H1 (cell line): ENCODE results near the gene AIDA. TPM values are rescaled to one million over a fixed set of nuclear protein-coding genes. Genes with fewer than 3 reads are reported as not detected.

Experiments
- CTCF ChIA-PET: fragments of 300-600 bp; sonication (Branson Sonifier 250); formaldehyde crosslinking; loops from one replicate; lab custom pipeline; 2021; ENCODE audit not compliant: partially characterized antibody; lab: Charles Lee
- POLR2A ChIA-PET: fragments of 300-600 bp; sonication (Branson Sonifier 250); formaldehyde crosslinking; loops from one replicate; lab custom pipeline; 2021; ENCODE audit warnings: inconsistent platforms; ENCODE audit not compliant: partially characterized antibody; lab: Charles Lee
- DNase-seq, 2 experiments: peaks; one replicate each; pipeline versions ENCODE4 v3.0.0 to v3.0.0-alpha.2; 2010 to 2022; ENCODE audit warnings: low spot score in 2 of 2, low read depth in 1 of 2, mixed read lengths in 1 of 2
- FAIRE-seq: peaks from 2 replicates; lab custom pipeline; 2011; peaks lifted over from hg19 to GRCh38; lab: Jason Lieb, UNC
- H2AFZ ChIP-seq: 2 replicates; pipeline ENCODE4 v1.8.1; 2012; ENCODE audit warnings: low read length, inconsistent platforms
- H2AK5ac ChIP-seq: 2 replicates; pipeline ENCODE4 v1.6.1; 2013; ENCODE audit warnings: low read depth, low read length
- H2BK120ac ChIP-seq: replicated peaks from 2 replicates; pipeline ENCODE3; 2013; ENCODE audit warnings: low read depth, low read length, inconsistent platforms
- H2BK12ac ChIP-seq: 2 replicates; pipeline ENCODE4 v1.6.1; 2013; ENCODE audit warnings: low read depth, low read length
- H2BK15ac ChIP-seq: 2 replicates; pipeline ENCODE4 v1.6.1; 2013; ENCODE audit warnings: low read length
- H2BK20ac ChIP-seq: 2 replicates; pipeline ENCODE4 v1.6.1; 2013; ENCODE audit warnings: low read length
- H2BK5ac ChIP-seq: 2 replicates; pipeline ENCODE4 v1.6.1; 2013; ENCODE audit warnings: low read depth, low read length
- H3K14ac ChIP-seq: 2 replicates; pipeline ENCODE4 v1.6.1; 2013; ENCODE audit warnings: inconsistent platforms; ENCODE audit not compliant: insufficient read length
- H3K18ac ChIP-seq: 2 replicates; pipeline ENCODE4 v1.6.1; 2013; ENCODE audit warnings: low read length; ENCODE audit errors: extremely low read depth
- H3K23ac ChIP-seq: 2 replicates; pipeline ENCODE4 v1.6.1; 2013; ENCODE audit warnings: inconsistent platforms; ENCODE audit not compliant: insufficient read length
- H3K23me2 ChIP-seq: 2 replicates; pipeline ENCODE4 v1.6.1; 2013; ENCODE audit warnings: low read depth, low read length
- H3K27ac ChIP-seq: 2 replicates; pipeline ENCODE4 v1.6.1; 2011; ENCODE audit warnings: low read depth, low read length, inconsistent platforms
- H3K27me3 ChIP-seq, 4 experiments: replicated peaks in 1 of 4; 1 replicate in 1 of 4; 2 replicates in 3 of 4; pipeline versions ENCODE4 v1.6.1 to v1.8.1; 2011 to 2013; ENCODE audit warnings: low read length in 3 of 4, mild to moderate bottlenecking in 3 of 4, inconsistent platforms in 2 of 4, mixed read lengths in 2 of 4, moderate library complexity in 1 of 4; ENCODE audit not compliant: control insufficient read depth in 3 of 4, insufficient read depth in 3 of 4; ENCODE audit errors: extremely low read depth in 1 of 4
- H3K36me3 ChIP-seq, 4 experiments: 2 replicates each; pipeline versions ENCODE4 v1.6.1 to v1.8.1; 2011 to 2013; ENCODE audit warnings: mild to moderate bottlenecking in 4 of 4, low read length in 3 of 4, moderate library complexity in 2 of 4, control low read depth in 1 of 4, inconsistent platforms in 1 of 4; ENCODE audit not compliant: insufficient read depth in 4 of 4, control insufficient read depth in 2 of 4
- H3K4ac ChIP-seq: replicated peaks from 2 replicates; pipeline ENCODE3; 2013; ENCODE audit warnings: low read length, low read depth, mixed read lengths, inconsistent platforms; ENCODE audit not compliant: insufficient read length
- H3K4me1 ChIP-seq, 4 experiments: replicated peaks in 1 of 4; 1 replicate in 1 of 4; 2 replicates in 3 of 4; pipeline versions ENCODE4 v1.6.1 to v1.8.1; 2011 to 2013; ENCODE audit warnings: low read length in 3 of 4, inconsistent platforms in 2 of 4, mixed read lengths in 1 of 4; ENCODE audit not compliant: insufficient read depth in 4 of 4, control insufficient read depth in 3 of 4
- H3K4me2 ChIP-seq, 2 experiments: 2 replicates each; pipeline versions ENCODE4 v1.6.1 to v1.8.1; 2011 to 2013; ENCODE audit warnings: low read depth in 2 of 2, low read length in 2 of 2, control low read depth in 1 of 2, inconsistent platforms in 1 of 2, mild to moderate bottlenecking in 1 of 2; ENCODE audit not compliant: insufficient read depth in 1 of 2
- H3K4me3 ChIP-seq, 4 experiments: fragments of 200-600, 300-600 bp in 1 of 4; sonication (generic), shearing (Covaris generic), sonication (Bioruptor Twin) in 1 of 4; 2 replicates each; pipeline versions ENCODE4 v1.5.1 to v1.8.1; 2011 to 2016; ENCODE audit warnings: low read length in 4 of 4, low read depth in 3 of 4, control low read depth in 2 of 4, inconsistent platforms in 2 of 4, mild to moderate bottlenecking in 2 of 4, mixed read lengths in 1 of 4, moderate library complexity in 1 of 4; ENCODE audit not compliant: insufficient read depth in 2 of 4; ENCODE audit errors: extremely low read depth in 1 of 4
- H3K56ac ChIP-seq: replicated peaks from 2 replicates; pipeline ENCODE3; 2013; ENCODE audit warnings: low read depth, mild to moderate bottlenecking, mixed read lengths, low read length, inconsistent platforms; ENCODE audit not compliant: insufficient read length
- H3K79me1 ChIP-seq: 2 replicates; pipeline ENCODE4 v1.6.1; 2013; ENCODE audit warnings: low read depth, low read length, control low read depth
- H3K79me2 ChIP-seq, 2 experiments: 2 replicates each; pipeline versions ENCODE4 v1.6.1 to v1.8.1; 2012 to 2013; ENCODE audit warnings: low read length in 2 of 2, mild to moderate bottlenecking in 2 of 2, inconsistent platforms in 1 of 2; ENCODE audit not compliant: insufficient read depth in 2 of 2, control insufficient read depth in 1 of 2
- H3K9ac ChIP-seq, 4 experiments: replicated peaks in 1 of 4; 1 replicate in 1 of 4; 2 replicates in 3 of 4; pipeline versions ENCODE4 v1.6.1 to v1.8.1; 2011 to 2013; ENCODE audit warnings: low read depth in 3 of 4, low read length in 3 of 4, control low read depth in 2 of 4, mild to moderate bottlenecking in 2 of 4, moderate library complexity in 2 of 4, inconsistent platforms in 1 of 4; ENCODE audit errors: extremely low read depth in 1 of 4
- H3K9me3 ChIP-seq, 2 experiments: 2 replicates each; pipeline versions ENCODE4 v1.6.1 to v1.8.1; 2012 to 2013; ENCODE audit warnings: mild to moderate bottlenecking in 2 of 2, moderate library complexity in 2 of 2, control low read depth in 1 of 2, inconsistent platforms in 1 of 2, low read depth in 1 of 2, low read length in 1 of 2, mixed read lengths in 1 of 2; ENCODE audit not compliant: insufficient read depth in 2 of 2
- H4K20me1 ChIP-seq, 2 experiments: replicated peaks in 1 of 2; 2 replicates each; pipeline versions ENCODE3 to v1.8.1; 2011 to 2013; ENCODE audit warnings: inconsistent platforms in 2 of 2, low read length in 2 of 2, mild to moderate bottlenecking in 1 of 2; ENCODE audit not compliant: insufficient read depth in 2 of 2, control insufficient read depth in 1 of 2
- H4K5ac ChIP-seq: 2 replicates; pipeline ENCODE4 v1.6.1; 2013; ENCODE audit warnings: low read length, low read depth, mixed read lengths, inconsistent platforms; ENCODE audit not compliant: insufficient read length
- H4K8ac ChIP-seq: 2 replicates; pipeline ENCODE4 v1.8.0; 2013; ENCODE audit warnings: mild to moderate bottlenecking, moderate library complexity, low read length, inconsistent platforms; ENCODE audit not compliant: insufficient read depth; ENCODE audit errors: extremely low read depth
- H4K91ac ChIP-seq: replicated peaks from 2 replicates; pipeline ENCODE3; 2013; ENCODE audit warnings: low read length, mixed read lengths, inconsistent platforms; ENCODE audit not compliant: insufficient read length
- ASH2L ChIP-seq: fragments of 200-600, 300-600 bp; sonication (generic); IDR thresholded peaks from one replicate; pipeline ENCODE4 v1.7.1; 2017; ENCODE audit warnings: low read length
- BACH1 ChIP-seq: IDR thresholded peaks from 2 replicates; pipeline ENCODE4 v1.6.1; 2012; ENCODE audit warnings: low read length, improper control_type of control experiment
- BRCA1 ChIP-seq: IDR thresholded peaks from 2 replicates; pipeline ENCODE4 v1.6.1; 2012; ENCODE audit warnings: low read depth, low read length, improper control_type of control experiment
- CREB1 ChIP-seq: IDR thresholded peaks from 2 replicates; pipeline ENCODE4 v1.6.1; 2012; ENCODE audit warnings: inconsistent platforms
- EZH2 ChIP-seq: fragments of 200-600 bp; sonication (generic); IDR thresholded peaks from 2 replicates; pipeline ENCODE4 v1.7.1; 2012; ENCODE audit warnings: low read depth, mild to moderate bottlenecking, moderate library complexity, low read length, inconsistent platforms; ENCODE audit not compliant: severe bottlenecking
- GABPA ChIP-seq: IDR thresholded peaks from 2 replicates; pipeline ENCODE4 v1.6.1; 2011; ENCODE audit warnings: mild to moderate bottlenecking, low read length, moderate library complexity, borderline replicate concordance; ENCODE audit not compliant: insufficient read depth
- SIRT6 ChIP-seq: IDR thresholded peaks from one replicate; pipeline ENCODE4 v1.7.1; 2012; ENCODE audit warnings: low read length, inconsistent platforms
- SP2 ChIP-seq: IDR thresholded peaks from 2 replicates; pipeline ENCODE4 v1.6.1; 2012; ENCODE audit warnings: mild to moderate bottlenecking, low read length, inconsistent platforms
- SUZ12 ChIP-seq: fragments of 200-600 bp; sonication (generic); IDR thresholded peaks from 2 replicates; pipeline ENCODE4 v1.6.1; 2012; ENCODE audit warnings: mild to moderate bottlenecking, inconsistent platforms, low read length, moderate library complexity, mixed read lengths
- TBP ChIP-seq: IDR thresholded peaks from 2 replicates; pipeline ENCODE4 v1.6.1; 2011; ENCODE audit warnings: low read depth, low read length, improper control_type of control experiment
- ZNF274 ChIP-seq: IDR thresholded peaks from 2 replicates; pipeline ENCODE4 v1.7.0; 2012; ENCODE audit warnings: low read length, borderline replicate concordance; ENCODE audit errors: extremely low read depth
- WGBS, 2 experiments: shearing (Covaris generic) in 1 of 2; methylation state at CpG; one replicate each; pipeline versions ENCODE4 v1.1.6 to v1.1.7; 2013 to 2015; ENCODE audit warnings: low lambda C conversion rate in 2 of 2, mixed read lengths in 2 of 2, inconsistent platforms in 1 of 2, low coverage in 1 of 2, missing lambda C conversion rate in 1 of 2; ENCODE audit not compliant: insufficient replicate concordance in 2 of 2, insufficient coverage in 1 of 2, insufficient read length in 1 of 2; ENCODE audit errors: extremely low coverage in 1 of 2, missing lambda C conversion rate in 1 of 2; 5-methylcytosine and 5-hydroxymethylcytosine counted together
- polyA plus RNA-seq, 7 experiments: library from polyadenylated mRNA; depleted of rRNA in 3 of 7; stranded (reverse) in 5 of 7; unstranded in 2 of 7; fragments of >200 nt in 5 of 7; fragments of 200-250 nt in 2 of 7; gene quantifications; 1 replicate in 5 of 7; 2 replicates in 1 of 7; 4 replicates in 1 of 7; pipeline versions ENCODE4 v1.2.1 to v1.2.3, GENCODE V29; 2011 to 2013; ENCODE audit warnings: missing spikeins in 2 of 7, mixed read lengths in 2 of 7
- total RNA-seq: library from RNA; stranded (reverse); fragmentation: NEBNext Ultra II Directional; extraction: Animal tissue kit (Norgen Biotek cat#: 25700); gene quantifications from 2 replicates; pipeline ENCODE4 v1.2.1, GENCODE V29; 2021
- TF ChIP-seq, protein P1 (sequence below): IDR thresholded peaks from 2 replicates; pipeline ENCODE4 v1.6.1; 2012; ENCODE audit warnings: low read length, inconsistent platforms

The AIDA gene
- total and polyA plus RNA-seq, 2 of the 8 experiments (the other 6 are each of a cell fraction or from before 2014, with no cell fraction given) = 52.5 to 103 TPM

DNA sequence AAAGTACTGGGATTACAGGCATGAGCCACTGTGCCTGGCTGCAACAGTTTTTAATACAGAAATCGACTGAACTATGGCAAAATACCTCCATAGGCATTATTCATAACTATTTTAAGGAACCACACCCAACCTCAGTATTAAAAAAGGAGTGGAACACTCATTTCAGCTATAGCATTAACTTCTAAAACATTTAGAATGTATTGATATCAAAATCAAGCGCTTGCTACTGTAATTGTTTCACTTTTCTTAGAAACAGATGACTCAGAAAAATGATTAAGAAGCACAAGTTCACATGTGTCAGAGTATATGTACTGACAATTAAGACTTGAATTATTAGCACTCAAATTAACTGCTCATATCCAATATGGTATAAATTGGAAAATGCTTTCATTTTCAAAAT is 15.1 kb downstream of the AIDA start:
- no peak for FAIRE-seq
- no peaks in the 10 kb centered on the region for H4K20me1 ChIP-seq
- WGBS, 2 experiments = 93% methylated on average over 2 of the region's 2 CpGs; no CpG with 5 or more reads in 1 of the 2 experiments
- no peaks in the 10 kb centered on the region for H3K27me3 ChIP-seq
- no peak overlapping the region for H2BK15ac ChIP-seq
- H4K91ac ChIP-seq = no peak overlapping the region
- H3K36me3 ChIP-seq = peaks cover 0 to 15% (median 6%) of the 10 kb centered on the region in 4 experiments; a peak in 4 of 8 replicates
- H3K23ac ChIP-seq = no peak overlapping the region
- H3K9ac ChIP-seq = no peak overlapping the region
- CTCF ChIA-PET = interaction anchor here (1.1 kb wide), 1 partner anchor 56 kb away, joined by 3 read pairs; no protein-coding TSS in a partner anchor
- H3K18ac ChIP-seq = no peak overlapping the region
- no peak for DNase-seq
- H4K5ac ChIP-seq = no peak overlapping the region
- H4K8ac ChIP-seq = no peak overlapping the region
- H2BK5ac ChIP-seq = no peak overlapping the region
- no peak overlapping the region for H3K27ac ChIP-seq
- no peak overlapping the region for H2BK120ac ChIP-seq
- no peak overlapping the region for H2AK5ac ChIP-seq
- H2BK20ac ChIP-seq = no peak overlapping the region
- no peak overlapping the region for H3K56ac ChIP-seq
- no peak overlapping the region for H2BK12ac ChIP-seq
- H3K4me2 ChIP-seq = no peak overlapping the region
- H2AFZ ChIP-seq = no peak overlapping the region
- POLR2A ChIA-PET = interaction anchor here (1.1 to 1.4 kb wide), 3 partner anchors 13 to 16 kb away, joined by 3 read pairs; no protein-coding TSS in a partner anchor
- H3K4ac ChIP-seq = no peak overlapping the region
- H3K14ac ChIP-seq = no peak overlapping the region
- H3K4me3 ChIP-seq = no peak overlapping the region
- peaks cover 0 to 4% of the 10 kb centered on the region in 2 experiments; a peak in 1 of 4 replicates for H3K79me2 ChIP-seq
- H3K23me2 ChIP-seq = no peaks in the 10 kb centered on the region
- no peaks in the 10 kb centered on the region; a peak in 1 of 4 replicates for H3K9me3 ChIP-seq
- H3K4me1 ChIP-seq = no peaks in the 10 kb centered on the region
- H3K79me1 ChIP-seq = no peaks in the 10 kb centered on the region
- TF ChIP-seq GABPA (no peak), ASH2L (no peak), SIRT6 (no peak), BACH1 (no peak), EZH2 (no peak), CREB1 (no peak), TBP (no peak), SP2 (no peak), SUZ12 (no peak), BRCA1 (no peak), ZNF274 (no peak)
- TF ChIP-seq, protein P1, sequence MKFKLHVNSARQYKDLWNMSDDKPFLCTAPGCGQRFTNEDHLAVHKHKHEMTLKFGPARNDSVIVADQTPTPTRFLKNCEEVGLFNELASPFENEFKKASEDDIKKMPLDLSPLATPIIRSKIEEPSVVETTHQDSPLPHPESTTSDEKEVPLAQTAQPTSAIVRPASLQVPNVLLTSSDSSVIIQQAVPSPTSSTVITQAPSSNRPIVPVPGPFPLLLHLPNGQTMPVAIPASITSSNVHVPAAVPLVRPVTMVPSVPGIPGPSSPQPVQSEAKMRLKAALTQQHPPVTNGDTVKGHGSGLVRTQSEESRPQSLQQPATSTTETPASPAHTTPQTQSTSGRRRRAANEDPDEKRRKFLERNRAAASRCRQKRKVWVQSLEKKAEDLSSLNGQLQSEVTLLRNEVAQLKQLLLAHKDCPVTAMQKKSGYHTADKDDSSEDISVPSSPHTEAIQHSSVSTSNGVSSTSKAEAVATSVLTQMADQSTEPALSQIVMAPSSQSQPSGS = no peak
